Measurements from ENCODE around the gene EFNB3.

- TF ChIP-seq, protein P1, sequence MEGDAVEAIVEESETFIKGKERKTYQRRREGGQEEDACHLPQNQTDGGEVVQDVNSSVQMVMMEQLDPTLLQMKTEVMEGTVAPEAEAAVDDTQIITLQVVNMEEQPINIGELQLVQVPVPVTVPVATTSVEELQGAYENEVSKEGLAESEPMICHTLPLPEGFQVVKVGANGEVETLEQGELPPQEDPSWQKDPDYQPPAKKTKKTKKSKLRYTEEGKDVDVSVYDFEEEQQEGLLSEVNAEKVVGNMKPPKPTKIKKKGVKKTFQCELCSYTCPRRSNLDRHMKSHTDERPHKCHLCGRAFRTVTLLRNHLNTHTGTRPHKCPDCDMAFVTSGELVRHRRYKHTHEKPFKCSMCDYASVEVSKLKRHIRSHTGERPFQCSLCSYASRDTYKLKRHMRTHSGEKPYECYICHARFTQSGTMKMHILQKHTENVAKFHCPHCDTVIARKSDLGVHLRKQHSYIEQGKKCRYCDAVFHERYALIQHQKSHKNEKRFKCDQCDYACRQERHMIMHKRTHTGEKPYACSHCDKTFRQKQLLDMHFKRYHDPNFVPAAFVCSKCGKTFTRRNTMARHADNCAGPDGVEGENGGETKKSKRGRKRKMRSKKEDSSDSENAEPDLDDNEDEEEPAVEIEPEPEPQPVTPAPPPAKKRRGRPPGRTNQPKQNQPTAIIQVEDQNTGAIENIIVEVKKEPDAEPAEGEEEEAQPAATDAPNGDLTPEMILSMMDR (conservative IDR thresholded peaks at IDR 0.05; ENCODE audit: low read depth, low read length): no peak
- no peak for TF ChIP-seq EZH2 (IDR thresholded peaks at IDR 0.05; ENCODE audit: borderline replicate concordance, low read depth, low read length, poor library complexity, severe bottlenecking)
Measured at GRCh38 chr17:7702776-7703175, 2.2 kb upstream of the EFNB3 start.

All from A673 (cell line).